Neural cell (in vitro differentiated cells): ENCODE data around the gene STPG2. TPM values are rescaled to one million over a fixed set of nuclear protein-coding genes. Genes with fewer than 3 reads are reported as not detected.

ENCODE experiments used
- H2AFZ ChIP-seq: fragments of 200-600, 300-800 bp; sonication (generic), shearing (Covaris generic); 2 replicates; pipeline ENCODE4 v1.6.0; 2014; ENCODE audit warnings: low read depth, mild to moderate bottlenecking, antibody characterized with exemption, low read length, moderate library complexity
- H3F3A ChIP-seq: fragments of 200-600 bp; shearing (Covaris generic); 2 replicates; pipeline ENCODE4 v1.6.1; 2016; ENCODE audit warnings: mild to moderate bottlenecking, moderate library complexity, mixed read lengths, antibody characterized with exemption, low read length; ENCODE audit not compliant: insufficient read depth, poor library complexity, severe bottlenecking
- H3K27ac ChIP-seq: fragments of 200-600, 300-800 bp; sonication (generic), shearing (Covaris generic); 2 replicates; pipeline ENCODE4 v1.5.1; 2014; ENCODE audit warnings: mild to moderate bottlenecking, low read length, moderate library complexity
- H3K27me3 ChIP-seq: fragments of 300-800, 200-600 bp; sonication (generic), shearing (Covaris generic); 2 replicates; pipeline ENCODE4 v1.6.0; 2014; ENCODE audit warnings: mild to moderate bottlenecking, low read depth, low read length, moderate library complexity; ENCODE audit not compliant: insufficient read depth
- H3K36me3 ChIP-seq: fragments of 300-800, 200-600 bp; sonication (generic), shearing (Covaris generic); 2 replicates; pipeline ENCODE4 v1.5.1; 2014; ENCODE audit warnings: mild to moderate bottlenecking, antibody characterized with exemption, low read length, moderate library complexity; ENCODE audit not compliant: insufficient read depth
- H3K4me2 ChIP-seq: fragments of 300-800, 200-600 bp; sonication (generic), shearing (Covaris generic); 2 replicates; pipeline ENCODE4 v1.6.0; 2014; ENCODE audit warnings: mild to moderate bottlenecking, low read length
- H3K4me3 ChIP-seq: fragments of 300-800, 200-600 bp; sonication (generic), shearing (Covaris generic); 2 replicates; pipeline ENCODE4 v1.5.1; 2014; ENCODE audit warnings: mild to moderate bottlenecking, low read length, moderate library complexity
- H3K79me2 ChIP-seq: fragments of 200-600 bp; shearing (Covaris generic); replicated peaks from 2 replicates; pipeline ENCODE4 v1.6.0; 2014; ENCODE audit warnings: mild to moderate bottlenecking, low read length, moderate library complexity; ENCODE audit not compliant: insufficient read depth
- H3K9ac ChIP-seq: fragments of 300-800, 200-600 bp; sonication (generic), shearing (Covaris generic); 2 replicates; pipeline ENCODE4 v1.6.1; 2016; ENCODE audit warnings: mild to moderate bottlenecking, low read length, mixed read lengths
- H3K9me2 ChIP-seq: fragments of 200-600 bp; shearing (Covaris generic); 2 replicates; pipeline ENCODE4 v1.6.1; 2016; ENCODE audit warnings: mild to moderate bottlenecking, low read length, mixed read lengths; ENCODE audit not compliant: insufficient read depth
- H3K9me3 ChIP-seq: fragments of 200-600, 300-800 bp; sonication (generic), shearing (Covaris generic); 2 replicates; pipeline ENCODE4 v1.6.1; 2016; ENCODE audit warnings: mild to moderate bottlenecking, mixed run types, low read length, moderate library complexity, mixed read lengths
- H4K20me1 ChIP-seq: fragments of 200-600 bp; shearing (Covaris generic); 2 replicates; pipeline ENCODE4 v1.6.1; 2016; ENCODE audit warnings: mild to moderate bottlenecking, mixed run types; ENCODE audit not compliant: insufficient read depth
- EP300 ChIP-seq: fragments of 450-650 bp; conservative IDR thresholded peaks from 2 replicates; pipeline ENCODE4 v1.6.1; 2014; ENCODE audit warnings: antibody characterized with exemption, mild to moderate bottlenecking, moderate library complexity; ENCODE audit not compliant: poor library complexity, severe bottlenecking
- EZH2 ChIP-seq: fragments of 200-600, 300-800 bp; shearing (Covaris generic), sonication (generic); IDR thresholded peaks from 2 replicates; pipeline ENCODE4 v1.6.1; 2014; ENCODE audit warnings: antibody characterized with exemption, low read length, borderline replicate concordance, mild to moderate bottlenecking; ENCODE audit not compliant: insufficient read depth, poor library complexity, severe bottlenecking
- MXI1 ChIP-seq: fragments of 450-650 bp; conservative IDR thresholded peaks from 2 replicates; pipeline ENCODE4 v1.6.1; 2014; ENCODE audit warnings: antibody characterized with exemption, mild to moderate bottlenecking; ENCODE audit not compliant: poor library complexity, severe bottlenecking
- POLR2AphosphoS5 ChIP-seq: IDR thresholded peaks from 2 replicates; pipeline ENCODE4 v1.6.1; 2012
- RAD21 ChIP-seq: fragments of 450-650 bp; conservative IDR thresholded peaks from 2 replicates; pipeline ENCODE4 v1.6.1; 2014; ENCODE audit warnings: antibody characterized with exemption, mild to moderate bottlenecking, moderate library complexity
- SMC3 ChIP-seq: fragments of 450-650 bp; conservative IDR thresholded peaks from 2 replicates; pipeline ENCODE4 v1.6.1; 2014; ENCODE audit warnings: antibody characterized with exemption, mild to moderate bottlenecking, moderate library complexity; ENCODE audit not compliant: poor library complexity
- TAF1 ChIP-seq: IDR thresholded peaks from 2 replicates; pipeline ENCODE4 v1.6.1; 2012; ENCODE audit warnings: low read depth
- polyA plus RNA-seq: library from polyadenylated mRNA; depleted of rRNA; stranded (reverse); fragments of >200 nt; gene quantifications from 2 replicates; pipeline ENCODE4 v1.2.3, GENCODE V29; 2014
- TF ChIP-seq, protein P1 (sequence below): fragments of 450-650 bp; IDR thresholded peaks from 2 replicates; pipeline ENCODE4 v1.5.1; 2014; ENCODE audit warnings: antibody characterized with exemption, mild to moderate bottlenecking, moderate library complexity; ENCODE audit not compliant: poor library complexity, severe bottlenecking
- TF ChIP-seq, protein P2 (sequence below): IDR thresholded peaks from 2 replicates; pipeline ENCODE4 v1.6.1; 2012; ENCODE audit warnings: borderline replicate concordance

The STPG2 gene
- polyA plus RNA-seq, 1 donor from 2014 or later, result not detected

DNA sequence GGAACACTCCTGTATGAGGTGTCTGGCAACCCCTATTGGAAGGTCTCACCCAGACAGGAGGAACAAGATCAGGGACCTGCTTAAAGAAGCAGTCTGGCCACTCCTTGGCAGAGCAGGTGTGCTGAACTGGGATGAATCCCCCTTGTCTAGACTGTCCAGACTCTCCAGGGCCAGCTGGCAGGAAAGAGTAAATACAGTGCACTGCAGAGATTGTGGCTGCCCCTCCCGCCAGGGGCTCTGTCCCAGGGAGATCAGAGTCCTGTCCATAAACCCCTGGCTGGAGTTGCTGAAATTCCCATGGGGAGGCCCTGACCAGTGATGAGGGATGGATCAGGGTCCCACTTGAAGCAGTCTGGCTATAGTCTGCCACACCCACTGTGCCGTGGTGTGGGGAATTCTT, 17.7 kb downstream of the STPG2 start:
- H3F3A ChIP-seq, result no peaks in the 10 kb centered on the region
- no peak overlapping the region for H3K4me2 ChIP-seq
- TF ChIP-seq, protein P1, sequence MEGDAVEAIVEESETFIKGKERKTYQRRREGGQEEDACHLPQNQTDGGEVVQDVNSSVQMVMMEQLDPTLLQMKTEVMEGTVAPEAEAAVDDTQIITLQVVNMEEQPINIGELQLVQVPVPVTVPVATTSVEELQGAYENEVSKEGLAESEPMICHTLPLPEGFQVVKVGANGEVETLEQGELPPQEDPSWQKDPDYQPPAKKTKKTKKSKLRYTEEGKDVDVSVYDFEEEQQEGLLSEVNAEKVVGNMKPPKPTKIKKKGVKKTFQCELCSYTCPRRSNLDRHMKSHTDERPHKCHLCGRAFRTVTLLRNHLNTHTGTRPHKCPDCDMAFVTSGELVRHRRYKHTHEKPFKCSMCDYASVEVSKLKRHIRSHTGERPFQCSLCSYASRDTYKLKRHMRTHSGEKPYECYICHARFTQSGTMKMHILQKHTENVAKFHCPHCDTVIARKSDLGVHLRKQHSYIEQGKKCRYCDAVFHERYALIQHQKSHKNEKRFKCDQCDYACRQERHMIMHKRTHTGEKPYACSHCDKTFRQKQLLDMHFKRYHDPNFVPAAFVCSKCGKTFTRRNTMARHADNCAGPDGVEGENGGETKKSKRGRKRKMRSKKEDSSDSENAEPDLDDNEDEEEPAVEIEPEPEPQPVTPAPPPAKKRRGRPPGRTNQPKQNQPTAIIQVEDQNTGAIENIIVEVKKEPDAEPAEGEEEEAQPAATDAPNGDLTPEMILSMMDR, result no peak
- no peak for TF ChIP-seq RAD21
- TF ChIP-seq EP300, result no peak
- TF ChIP-seq SMC3, result no peak
- no peak for TF ChIP-seq EZH2
- no peak for TF ChIP-seq MXI1
- TF ChIP-seq, protein P2, sequence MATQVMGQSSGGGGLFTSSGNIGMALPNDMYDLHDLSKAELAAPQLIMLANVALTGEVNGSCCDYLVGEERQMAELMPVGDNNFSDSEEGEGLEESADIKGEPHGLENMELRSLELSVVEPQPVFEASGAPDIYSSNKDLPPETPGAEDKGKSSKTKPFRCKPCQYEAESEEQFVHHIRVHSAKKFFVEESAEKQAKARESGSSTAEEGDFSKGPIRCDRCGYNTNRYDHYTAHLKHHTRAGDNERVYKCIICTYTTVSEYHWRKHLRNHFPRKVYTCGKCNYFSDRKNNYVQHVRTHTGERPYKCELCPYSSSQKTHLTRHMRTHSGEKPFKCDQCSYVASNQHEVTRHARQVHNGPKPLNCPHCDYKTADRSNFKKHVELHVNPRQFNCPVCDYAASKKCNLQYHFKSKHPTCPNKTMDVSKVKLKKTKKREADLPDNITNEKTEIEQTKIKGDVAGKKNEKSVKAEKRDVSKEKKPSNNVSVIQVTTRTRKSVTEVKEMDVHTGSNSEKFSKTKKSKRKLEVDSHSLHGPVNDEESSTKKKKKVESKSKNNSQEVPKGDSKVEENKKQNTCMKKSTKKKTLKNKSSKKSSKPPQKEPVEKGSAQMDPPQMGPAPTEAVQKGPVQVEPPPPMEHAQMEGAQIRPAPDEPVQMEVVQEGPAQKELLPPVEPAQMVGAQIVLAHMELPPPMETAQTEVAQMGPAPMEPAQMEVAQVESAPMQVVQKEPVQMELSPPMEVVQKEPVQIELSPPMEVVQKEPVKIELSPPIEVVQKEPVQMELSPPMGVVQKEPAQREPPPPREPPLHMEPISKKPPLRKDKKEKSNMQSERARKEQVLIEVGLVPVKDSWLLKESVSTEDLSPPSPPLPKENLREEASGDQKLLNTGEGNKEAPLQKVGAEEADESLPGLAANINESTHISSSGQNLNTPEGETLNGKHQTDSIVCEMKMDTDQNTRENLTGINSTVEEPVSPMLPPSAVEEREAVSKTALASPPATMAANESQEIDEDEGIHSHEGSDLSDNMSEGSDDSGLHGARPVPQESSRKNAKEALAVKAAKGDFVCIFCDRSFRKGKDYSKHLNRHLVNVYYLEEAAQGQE, result no peak
- TF ChIP-seq TAF1, result no peak
- TF ChIP-seq POLR2AphosphoS5, result no peak
- no peak overlapping the region for H2AFZ ChIP-seq
- H3K27ac ChIP-seq, result no peak overlapping the region
- no peaks in the 10 kb centered on the region for H3K36me3 ChIP-seq
- H3K9me3 ChIP-seq, result no peaks in the 10 kb centered on the region
- no peaks in the 10 kb centered on the region for H3K27me3 ChIP-seq
- no peaks in the 10 kb centered on the region for H3K79me2 ChIP-seq
- no peak overlapping the region for H3K9ac ChIP-seq
- no peaks in the 10 kb centered on the region for H3K9me2 ChIP-seq
- H3K4me3 ChIP-seq, result no peak overlapping the region
- H4K20me1 ChIP-seq, result no peaks in the 10 kb centered on the region

GRCh38 chr4:98117363-98117762, 25.9 kb downstream of the STPG2 start:
- Histone ChIP-seq H3K27me3 (no peaks in the 10 kb centered on the region), H3K36me3 (no peaks in the 10 kb centered on the region), H3K9me2 (no peaks in the 10 kb centered on the region), H2AFZ (no peak overlapping the region), H3F3A (no peaks in the 10 kb centered on the region), H3K4me3 (no peak overlapping the region), H3K4me2 (no peak overlapping the region), H3K79me2 (no peaks in the 10 kb centered on the region), H4K20me1 (no peaks in the 10 kb centered on the region), H3K9ac (no peak overlapping the region), H3K9me3 (peaks cover 5% of the 10 kb centered on the region), H3K27ac (no peak overlapping the region)
- TF ChIP-seq MXI1, result no peak
- TF ChIP-seq EP300, result no peak
- TF ChIP-seq POLR2AphosphoS5, result no peak
- TF ChIP-seq, protein P1, result no peak
- TF ChIP-seq, protein P2, result no peak
- no peak for TF ChIP-seq SMC3
- no peak for TF ChIP-seq RAD21
- no peak for TF ChIP-seq TAF1
- no peak for TF ChIP-seq EZH2
